Measurements from ENCODE around the gene SLC5A2.

DNA sequence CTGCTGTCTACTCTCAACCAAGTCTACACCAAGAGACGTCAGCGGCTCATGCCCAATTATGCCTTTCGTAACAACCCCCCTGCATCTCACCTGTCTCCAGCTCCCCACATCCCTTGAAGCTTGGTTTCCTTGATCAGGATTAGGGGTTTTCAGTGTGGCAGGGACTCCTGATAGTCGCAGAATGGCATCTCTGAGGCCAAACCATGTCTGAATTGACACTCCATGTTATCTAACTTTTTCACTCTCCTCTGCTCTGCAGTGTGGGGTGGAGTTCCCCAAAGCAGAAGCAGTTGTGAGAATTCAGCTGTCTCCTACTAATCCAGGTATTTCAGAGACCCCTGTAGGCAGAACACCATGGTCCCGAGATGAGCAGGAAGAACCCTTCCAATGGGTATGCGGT is 39.1 kb downstream of the SLC5A2 start:
- TF ChIP-seq TAF1 (IDR thresholded peaks at IDR 0.05; ENCODE audit: borderline replicate concordance, insufficient read depth, low read length) = no peak
- TF ChIP-seq, protein P1, sequence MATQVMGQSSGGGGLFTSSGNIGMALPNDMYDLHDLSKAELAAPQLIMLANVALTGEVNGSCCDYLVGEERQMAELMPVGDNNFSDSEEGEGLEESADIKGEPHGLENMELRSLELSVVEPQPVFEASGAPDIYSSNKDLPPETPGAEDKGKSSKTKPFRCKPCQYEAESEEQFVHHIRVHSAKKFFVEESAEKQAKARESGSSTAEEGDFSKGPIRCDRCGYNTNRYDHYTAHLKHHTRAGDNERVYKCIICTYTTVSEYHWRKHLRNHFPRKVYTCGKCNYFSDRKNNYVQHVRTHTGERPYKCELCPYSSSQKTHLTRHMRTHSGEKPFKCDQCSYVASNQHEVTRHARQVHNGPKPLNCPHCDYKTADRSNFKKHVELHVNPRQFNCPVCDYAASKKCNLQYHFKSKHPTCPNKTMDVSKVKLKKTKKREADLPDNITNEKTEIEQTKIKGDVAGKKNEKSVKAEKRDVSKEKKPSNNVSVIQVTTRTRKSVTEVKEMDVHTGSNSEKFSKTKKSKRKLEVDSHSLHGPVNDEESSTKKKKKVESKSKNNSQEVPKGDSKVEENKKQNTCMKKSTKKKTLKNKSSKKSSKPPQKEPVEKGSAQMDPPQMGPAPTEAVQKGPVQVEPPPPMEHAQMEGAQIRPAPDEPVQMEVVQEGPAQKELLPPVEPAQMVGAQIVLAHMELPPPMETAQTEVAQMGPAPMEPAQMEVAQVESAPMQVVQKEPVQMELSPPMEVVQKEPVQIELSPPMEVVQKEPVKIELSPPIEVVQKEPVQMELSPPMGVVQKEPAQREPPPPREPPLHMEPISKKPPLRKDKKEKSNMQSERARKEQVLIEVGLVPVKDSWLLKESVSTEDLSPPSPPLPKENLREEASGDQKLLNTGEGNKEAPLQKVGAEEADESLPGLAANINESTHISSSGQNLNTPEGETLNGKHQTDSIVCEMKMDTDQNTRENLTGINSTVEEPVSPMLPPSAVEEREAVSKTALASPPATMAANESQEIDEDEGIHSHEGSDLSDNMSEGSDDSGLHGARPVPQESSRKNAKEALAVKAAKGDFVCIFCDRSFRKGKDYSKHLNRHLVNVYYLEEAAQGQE (IDR thresholded peaks at IDR 0.05; ENCODE audit: insufficient read depth in 1 of 2, low read depth in 2 of 2, low read length in 2 of 2) = no peak
- TF ChIP-seq POLR2AphosphoS5 (IDR thresholded peaks at IDR 0.05; ENCODE audit: low read depth, low read length) = no peak

Measured in PFSK-1 (cell line).